Smooth muscle cell (in vitro differentiated cells): ENCODE results near the gene HNRNPCL2. TPM values are rescaled to one million over a fixed set of nuclear protein-coding genes. Genes with fewer than 3 reads are reported as not detected.
"Not testable (repeated sequence)": the region's sequence is repeated elsewhere in the genome, so short reads cannot be mapped to it uniquely, and the experiment has no call there.

Source experiments
- DNase-seq: peaks from one replicate; lab custom pipeline; 2025; ENCODE audit not compliant: unreplicated experiment; lab: John Stamatoyannopoulos, UW
- H2AFZ ChIP-seq: fragments of 200-600 bp; sonication (generic); 2 replicates; pipeline ENCODE4 v1.6.0; 2016; ENCODE audit warnings: antibody characterized with exemption, low read depth, mild to moderate bottlenecking
- H3F3A ChIP-seq: fragments of 200-600 bp; sonication (generic); 2 replicates; pipeline ENCODE4 v1.6.0; 2017; ENCODE audit warnings: antibody characterized with exemption, low read depth
- H3K27ac ChIP-seq: fragments of 200-600 bp; sonication (generic); 2 replicates; pipeline ENCODE4 v1.5.1; 2016; ENCODE audit warnings: low read depth, mild to moderate bottlenecking
- H3K27me3 ChIP-seq: fragments of 200-600 bp; sonication (generic); 2 replicates; pipeline ENCODE4 v1.6.1; 2016; ENCODE audit warnings: low read depth, mild to moderate bottlenecking
- H3K36me3 ChIP-seq: fragments of 200-600 bp; sonication (generic); 2 replicates; pipeline ENCODE4 v1.5.1; 2016; ENCODE audit warnings: low read depth
- H3K4me1 ChIP-seq: fragments of 200-600 bp; sonication (generic); 2 replicates; pipeline ENCODE4 v1.5.1; 2016; ENCODE audit warnings: low read depth
- H3K4me2 ChIP-seq: fragments of 200-600 bp; sonication (generic); 2 replicates; pipeline ENCODE4 v1.6.0; 2016; ENCODE audit warnings: mild to moderate bottlenecking
- H3K4me3 ChIP-seq: fragments of 200-600 bp; sonication (generic); 2 replicates; pipeline ENCODE4 v1.5.1; 2016; ENCODE audit warnings: mild to moderate bottlenecking
- H3K79me2 ChIP-seq: fragments of 200-600 bp; sonication (generic); 2 replicates; pipeline ENCODE4 v1.6.0; 2016; ENCODE audit warnings: low read depth, mild to moderate bottlenecking
- H3K9ac ChIP-seq: fragments of 200-600 bp; sonication (generic); 2 replicates; pipeline ENCODE4 v1.6.0; 2016; ENCODE audit warnings: low read depth
- H3K9me3 ChIP-seq: fragments of 200-600 bp; sonication (generic); replicated peaks from 2 replicates; pipeline ENCODE4 v1.5.1; 2016; ENCODE audit warnings: low read depth
- H4K20me1 ChIP-seq: fragments of 200-600 bp; sonication (generic); 2 replicates; pipeline ENCODE4 v1.6.0; 2016; ENCODE audit warnings: low read depth
- WGBS: methylation state at CpG from one replicate; pipeline ENCODE4 v1.1.7; 2016; ENCODE audit warnings: low lambda C conversion rate; 5-methylcytosine and 5-hydroxymethylcytosine counted together
- polyA plus RNA-seq: library from polyadenylated mRNA; unstranded; fragments of >200 nt; fragmentation: Nextera tagmentation; extraction: Ambion mirVana; gene quantifications from 2 replicates; pipeline ENCODE4 v1.2.1, GENCODE V29; 2016
- total RNA-seq: library from RNA; depleted of rRNA; stranded (reverse); fragments of >200 nt; gene quantifications from 2 replicates; pipeline ENCODE4 v1.2.3, GENCODE V29; 2014

Gene HNRNPCL2
- total RNA-seq (not detected in 2 replicates), polyA plus RNA-seq (not detected in 2 replicates)

DNA sequence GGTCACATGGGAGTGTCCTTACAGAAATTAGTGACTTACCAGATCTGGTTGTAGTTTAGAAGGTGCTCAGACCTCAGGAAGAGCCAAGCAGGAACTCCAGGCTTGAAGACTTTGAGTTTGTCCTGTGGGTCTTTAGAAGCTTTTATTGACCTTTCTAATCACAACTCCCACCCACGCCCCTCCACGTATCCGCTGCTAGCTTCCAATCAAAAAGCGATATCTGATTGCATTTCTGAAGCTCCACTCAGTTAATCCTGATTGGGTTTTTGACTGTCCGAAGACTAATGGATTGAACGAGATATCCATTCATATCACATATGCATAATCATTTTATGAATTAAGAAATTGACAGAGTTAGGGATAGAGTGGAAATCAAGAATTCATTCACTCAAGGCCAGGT, at the start of gene HNRNPCL2:
Gene HNRNPCL2, minus strand, starts transcription at position 101 of the 400 bp plus-strand sequence. CDS start 454 bp downstream, outside the sequence.
- H3K9ac ChIP-seq, DNase-seq, H3K4me2 ChIP-seq, H3K36me3 ChIP-seq, H3K27me3 ChIP-seq, H3K4me3 ChIP-seq, H4K20me1 ChIP-seq, H2AFZ ChIP-seq, H3K79me2 ChIP-seq, H3K4me1 ChIP-seq, H3K9me3 ChIP-seq, H3F3A ChIP-seq, H3K27ac ChIP-seq: not testable (repeated sequence)
- WGBS, result 76% methylated on average over 6 of the region's 6 CpGs

DNA sequence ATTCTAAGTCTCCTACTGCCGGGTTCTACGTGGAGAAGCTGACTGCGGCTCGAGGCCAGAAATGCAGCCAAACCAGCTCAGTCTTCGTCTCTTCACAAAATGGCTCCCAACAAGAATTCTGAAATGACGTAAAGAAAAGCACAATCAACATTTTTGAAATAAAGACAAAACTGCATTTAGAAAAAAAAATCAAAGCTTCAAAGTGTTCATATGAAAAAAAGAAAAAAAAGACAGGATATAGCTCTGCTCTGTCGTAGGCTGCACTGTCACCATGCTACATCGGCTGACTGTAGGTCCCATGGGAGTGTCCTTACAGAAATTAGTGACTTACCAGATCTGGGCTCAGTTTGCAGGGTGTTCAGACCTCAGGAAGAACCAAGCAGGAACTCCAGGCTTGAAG, 48.9 kb upstream of the HNRNPCL2 start, which contains the start of gene HNRNPCL4:
Gene HNRNPCL4, minus strand, starts transcription at position 101 of the 400 bp plus-strand sequence. CDS start 164 bp downstream, outside the sequence.
- H2AFZ ChIP-seq, H3K4me1 ChIP-seq, H3K9me3 ChIP-seq, H3K27ac ChIP-seq, DNase-seq, H3K4me3 ChIP-seq, H3F3A ChIP-seq, H3K36me3 ChIP-seq, H4K20me1 ChIP-seq, H3K4me2 ChIP-seq, H3K79me2 ChIP-seq, H3K9ac ChIP-seq, H3K27me3 ChIP-seq: not testable (repeated sequence)
- WGBS, result no CpG with 5 or more reads among the region's 8 CpGs

DNA sequence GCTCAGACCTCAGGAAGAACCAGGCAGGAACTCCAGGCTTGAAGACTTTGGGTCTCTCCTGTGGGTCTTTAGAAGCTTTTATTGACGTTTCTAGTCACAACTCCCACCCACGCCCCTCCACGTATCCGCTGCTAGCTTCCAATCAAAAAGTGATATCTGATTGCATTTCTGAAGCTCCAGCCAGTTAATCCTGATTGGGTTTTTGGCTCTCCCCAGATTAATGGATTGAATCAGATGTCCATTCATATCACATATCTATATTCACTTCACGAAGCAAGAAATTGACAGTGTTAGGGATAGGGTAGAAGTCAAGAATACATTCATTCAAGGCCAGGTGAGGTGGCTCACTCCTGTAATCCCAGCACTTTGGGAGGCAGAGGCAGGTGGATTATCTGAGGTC, 39.3 kb upstream of the HNRNPCL2 start, which contains the start of gene PRAMEF26:
Gene PRAMEF26, minus strand, starts transcription at position 101 of the 400 bp plus-strand sequence. CDS start 2,914 bp downstream, outside the sequence.
- DNase-seq, H3K4me3 ChIP-seq, H2AFZ ChIP-seq, H3K4me1 ChIP-seq, H3F3A ChIP-seq, H3K27ac ChIP-seq, H3K9ac ChIP-seq, H3K79me2 ChIP-seq, H4K20me1 ChIP-seq, H3K27me3 ChIP-seq, H3K9me3 ChIP-seq, H3K4me2 ChIP-seq, H3K36me3 ChIP-seq: not testable (repeated sequence)
- WGBS, result 62% methylated on average over 1 of the region's 5 CpGs

DNA sequence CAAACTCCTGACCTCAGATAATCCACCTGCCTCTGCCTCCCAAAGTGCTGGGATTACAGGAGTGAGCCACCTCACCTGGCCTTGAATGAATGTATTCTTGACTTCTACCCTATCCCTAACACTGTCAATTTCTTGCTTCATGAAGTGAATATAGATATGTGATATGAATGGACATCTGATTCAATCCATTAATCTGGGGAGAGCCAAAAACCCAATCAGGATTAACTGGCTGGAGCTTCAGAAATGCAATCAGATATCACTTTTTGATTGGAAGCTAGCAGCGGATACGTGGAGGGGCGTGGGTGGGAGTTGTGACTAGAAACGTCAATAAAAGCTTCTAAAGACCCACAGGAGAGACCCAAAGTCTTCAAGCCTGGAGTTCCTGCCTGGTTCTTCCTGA, 46.2 kb downstream of the HNRNPCL2 start, which contains the start of gene PRAMEF25:
Gene PRAMEF25, plus strand, starts transcription at position 301 of the 400 bp plus-strand sequence. CDS start 2,920 bp downstream, outside the sequence.
- not testable (repeated sequence) for H3K4me1 ChIP-seq, H3K36me3 ChIP-seq, DNase-seq, H3K27me3 ChIP-seq, H3K9me3 ChIP-seq, H3K4me2 ChIP-seq, H2AFZ ChIP-seq, H3K27ac ChIP-seq, H3K4me3 ChIP-seq, H3K9ac ChIP-seq, H4K20me1 ChIP-seq, H3F3A ChIP-seq, H3K79me2 ChIP-seq
- WGBS, result no CpG with 5 or more reads among the region's 4 CpGs

Other genes starting within 250 kb of the HNRNPCL2 start
- not detected in 2 replicates for gene PRAMEF4, start 230.7 kb downstream of the HNRNPCL2 start, total RNA-seq
- gene PRAMEF4, start 230.7 kb downstream of the HNRNPCL2 start, polyA plus RNA-seq, result not detected in 2 replicates
- gene PRAMEF10, start 218.6 kb downstream of the HNRNPCL2 start, total RNA-seq, result not detected in 2 replicates
- gene PRAMEF10, start 218.6 kb downstream of the HNRNPCL2 start, polyA plus RNA-seq, result not detected in 2 replicates
- gene PRAMEF7, start 200.2 kb downstream of the HNRNPCL2 start, total RNA-seq, result not detected in 2 replicates
- not detected in 2 replicates for gene PRAMEF7, start 200.2 kb downstream of the HNRNPCL2 start, polyA plus RNA-seq
- not detected in 2 replicates for gene PRAMEF6, start 169.3 kb downstream of the HNRNPCL2 start, total RNA-seq
- not detected in 2 replicates for gene PRAMEF6, start 169.3 kb downstream of the HNRNPCL2 start, polyA plus RNA-seq
- gene PRAMEF27, start 60.3 kb downstream of the HNRNPCL2 start, total RNA-seq, result not detected in 2 replicates
- not detected in 2 replicates for gene PRAMEF27, start 60.3 kb downstream of the HNRNPCL2 start, polyA plus RNA-seq
- not detected in 2 replicates for gene HNRNPCL3, start 56.1 kb downstream of the HNRNPCL2 start, total RNA-seq
- not detected in 2 replicates for gene HNRNPCL3, start 56.1 kb downstream of the HNRNPCL2 start, polyA plus RNA-seq
- not detected in 2 replicates for gene PRAMEF25, start 46.1 kb downstream of the HNRNPCL2 start, total RNA-seq
- not detected in 2 replicates for gene PRAMEF25, start 46.1 kb downstream of the HNRNPCL2 start, polyA plus RNA-seq
- not detected in 2 replicates for gene PRAMEF26, start 39.2 kb upstream of the HNRNPCL2 start, total RNA-seq
- gene PRAMEF26, start 39.2 kb upstream of the HNRNPCL2 start, polyA plus RNA-seq, result not detected in 2 replicates
- gene HNRNPCL4, start 48.8 kb upstream of the HNRNPCL2 start, total RNA-seq, result not detected in 2 replicates
- gene HNRNPCL4, start 48.8 kb upstream of the HNRNPCL2 start, polyA plus RNA-seq, result not detected in 2 replicates
- not detected in 2 replicates for gene PRAMEF9, start 55.0 kb upstream of the HNRNPCL2 start, total RNA-seq
- not detected in 2 replicates for gene PRAMEF9, start 55.0 kb upstream of the HNRNPCL2 start, polyA plus RNA-seq
- not detected in 2 replicates for gene PRAMEF13, start 84.6 kb upstream of the HNRNPCL2 start, total RNA-seq
- not detected in 2 replicates for gene PRAMEF13, start 84.6 kb upstream of the HNRNPCL2 start, polyA plus RNA-seq
- gene PRAMEF18, start 109.3 kb upstream of the HNRNPCL2 start, total RNA-seq, result not detected in 2 replicates
- gene PRAMEF18, start 109.3 kb upstream of the HNRNPCL2 start, polyA plus RNA-seq, result not detected in 2 replicates
- gene PRAMEF5, start 137.3 kb upstream of the HNRNPCL2 start, total RNA-seq, result not detected in 2 replicates
- not detected in 2 replicates for gene PRAMEF5, start 137.3 kb upstream of the HNRNPCL2 start, polyA plus RNA-seq
- not detected in 2 replicates for gene PRAMEF8, start 168.3 kb upstream of the HNRNPCL2 start, total RNA-seq
- gene PRAMEF8, start 168.3 kb upstream of the HNRNPCL2 start, polyA plus RNA-seq, result not detected in 2 replicates
- gene PRAMEF33, start 186.7 kb upstream of the HNRNPCL2 start, total RNA-seq, result not detected in 2 replicates
- gene PRAMEF33, start 186.7 kb upstream of the HNRNPCL2 start, polyA plus RNA-seq, result not detected in 2 replicates
- not detected in 2 replicates for gene PRAMEF15, start 198.7 kb upstream of the HNRNPCL2 start, total RNA-seq
- gene PRAMEF15, start 198.7 kb upstream of the HNRNPCL2 start, polyA plus RNA-seq, result not detected in 2 replicates
- not detected in 2 replicates for gene PRAMEF14, start 230.3 kb upstream of the HNRNPCL2 start, total RNA-seq
- not detected in 2 replicates for gene PRAMEF14, start 230.3 kb upstream of the HNRNPCL2 start, polyA plus RNA-seq